NCI-H2171 treated with DMSO at 0.1 percent for 48 hours (cell line): ENCODE results near the gene ALKBH4.
"Not testable (repeated sequence)": the region's sequence is repeated elsewhere in the genome, so short reads cannot be mapped to it uniquely, and the experiment has no call there.

Experiments
- DNase-seq: peaks from one replicate; lab custom pipeline; 2025; lab: John Stamatoyannopoulos, UW

Gene ALKBH4

GRCh38 chr7:102455596-102455995 is 9.1 kb downstream of the ALKBH4 start:
- no peak for DNase-seq

- DNase-seq = not testable (repeated sequence)
Measured at GRCh38 chr7:102454932-102455331, 9.7 kb downstream of the ALKBH4 start.

GRCh38 chr7:102454468-102454867 is 10.2 kb downstream of the ALKBH4 start:
- peak; percentile 70 for DNase-seq

- DNase-seq = no peak
Measured at GRCh38 chr7:102453319-102453718, 11.3 kb downstream of the ALKBH4 start.

- DNase-seq = no peak
Measured at GRCh38 chr7:102452451-102452850, 12.2 kb downstream of the ALKBH4 start.

GRCh38 chr7:102451371-102452054 is 13.2 kb downstream of the ALKBH4 start:
- DNase-seq = peak; percentile 59

GRCh38 chr7:102450242-102450641 is 14.4 kb downstream of the ALKBH4 start:
- DNase-seq = peak; percentile 6

- DNase-seq = no peak
Measured at GRCh38 chr7:102449136-102449535, 15.5 kb downstream of the ALKBH4 start.

GRCh38 chr7:102447311-102447710 is 17.4 kb downstream of the ALKBH4 start:
- no peak for DNase-seq

GRCh38 chr7:102446387-102447156 is 18.1 kb downstream of the ALKBH4 start:
- no peak for DNase-seq

- DNase-seq = no peak
Measured at GRCh38 chr7:102445674-102446071, 19.0 kb downstream of the ALKBH4 start.

GRCh38 chr7:102444961-102445673 is 19.5 kb downstream of the ALKBH4 start:
- no peak for DNase-seq

- DNase-seq = no peak
Measured at GRCh38 chr7:102439963-102440795, 24.5 kb downstream of the ALKBH4 start.

- DNase-seq = no peak
Measured at GRCh38 chr7:102436118-102436517, 28.5 kb downstream of the ALKBH4 start.

GRCh38 chr7:102434039-102434486 is 30.6 kb downstream of the ALKBH4 start:
- peak; percentile 35 for DNase-seq

GRCh38 chr7:102433219-102434038 is 31.2 kb downstream of the ALKBH4 start, which contains the start of gene ORAI2:
TSS of gene ORAI2 (plus strand) at chr7:102433575. CDS start at chr7:102438957, 5,382 bp downstream.
- peak; percentile 44 for DNase-seq

- DNase-seq = peak; percentile 9
Measured at GRCh38 chr7:102432442-102433218, 32.0 kb downstream of the ALKBH4 start.

GRCh38 chr7:102431617-102432298 is 32.9 kb downstream of the ALKBH4 start:
- peak; percentile 69 for DNase-seq

GRCh38 chr7:102429141-102429899 is 35.3 kb downstream of the ALKBH4 start:
- DNase-seq = no peak
